Measurements from ENCODE around the gene USP48. TPM values are rescaled to one million over a fixed set of nuclear protein-coding genes. Genes with fewer than 3 reads are reported as not detected.

The USP48 gene
- total RNA-seq, 1 donor, result 63.9 TPM

GRCh38 chr1:21821385-21822019, 38.6 kb upstream of the USP48 start:
- H3K9me3 ChIP-seq (ENCODE audit: low read depth, low read length), result no peaks in the 10 kb centered on the region
- H3K4me3 ChIP-seq (ENCODE audit: low read length), result no peak overlapping the region
- H3K4me1 ChIP-seq (ENCODE audit: insufficient read depth, low read length), result peaks cover 4% of the 10 kb centered on the region
- no peaks in the 10 kb centered on the region for H3K27me3 ChIP-seq (ENCODE audit: insufficient read depth, low read length)

GRCh38 chr1:21820597-21821232, 37.8 kb upstream of the USP48 start:
- Histone ChIP-seq H3K27me3 (ENCODE audit: insufficient read depth, low read length) (no peaks in the 10 kb centered on the region), H3K4me3 (ENCODE audit: low read length) (no peak overlapping the region), H3K9me3 (ENCODE audit: low read depth, low read length) (no peaks in the 10 kb centered on the region), H3K4me1 (ENCODE audit: insufficient read depth, low read length) (peaks cover 8% of the 10 kb centered on the region)

- Histone ChIP-seq H3K4me1 (ENCODE audit: insufficient read depth, low read length) (peaks cover 27% of the 10 kb centered on the region), H3K4me3 (ENCODE audit: low read length) (no peak overlapping the region), H3K27me3 (ENCODE audit: insufficient read depth, low read length) (no peaks in the 10 kb centered on the region), H3K9me3 (ENCODE audit: low read depth, low read length) (no peaks in the 10 kb centered on the region)
Measured at GRCh38 chr1:21818656-21819055, 35.7 kb upstream of the USP48 start.

- Histone ChIP-seq H3K9me3 (ENCODE audit: low read depth, low read length) (no peaks in the 10 kb centered on the region), H3K4me1 (ENCODE audit: insufficient read depth, low read length) (peaks cover 27% of the 10 kb centered on the region), H3K4me3 (ENCODE audit: low read length) (no peak overlapping the region), H3K27me3 (ENCODE audit: insufficient read depth, low read length) (no peaks in the 10 kb centered on the region)
Measured at GRCh38 chr1:21816602-21817302, 33.8 kb upstream of the USP48 start.

- peaks cover 27% of the 10 kb centered on the region for H3K4me1 ChIP-seq (ENCODE audit: insufficient read depth, low read length)
- no peak overlapping the region for H3K4me3 ChIP-seq (ENCODE audit: low read length)
- H3K9me3 ChIP-seq (ENCODE audit: low read depth, low read length), result no peaks in the 10 kb centered on the region
- no peaks in the 10 kb centered on the region for H3K27me3 ChIP-seq (ENCODE audit: insufficient read depth, low read length)
Measured at GRCh38 chr1:21815724-21816321, 32.9 kb upstream of the USP48 start.

GRCh38 chr1:21814981-21815582, 32.1 kb upstream of the USP48 start:
- no peaks in the 10 kb centered on the region for H3K27me3 ChIP-seq (ENCODE audit: insufficient read depth, low read length)
- H3K9me3 ChIP-seq (ENCODE audit: low read depth, low read length), result no peaks in the 10 kb centered on the region
- H3K4me3 ChIP-seq (ENCODE audit: low read length), result no peak overlapping the region
- H3K4me1 ChIP-seq (ENCODE audit: insufficient read depth, low read length), result peaks cover 27% of the 10 kb centered on the region

GRCh38 chr1:21814241-21814918, 31.4 kb upstream of the USP48 start:
- no peaks in the 10 kb centered on the region for H3K27me3 ChIP-seq (ENCODE audit: insufficient read depth, low read length)
- H3K4me3 ChIP-seq (ENCODE audit: low read length), result peak overlapping the region; percentile 31
- no peaks in the 10 kb centered on the region for H3K9me3 ChIP-seq (ENCODE audit: low read depth, low read length)
- peaks cover 27% of the 10 kb centered on the region for H3K4me1 ChIP-seq (ENCODE audit: insufficient read depth, low read length)

GRCh38 chr1:21813542-21813941, 30.6 kb upstream of the USP48 start:
- Histone ChIP-seq H3K27me3 (ENCODE audit: insufficient read depth, low read length) (no peaks in the 10 kb centered on the region), H3K4me3 (ENCODE audit: low read length) (no peak overlapping the region), H3K9me3 (ENCODE audit: low read depth, low read length) (no peaks in the 10 kb centered on the region), H3K4me1 (ENCODE audit: insufficient read depth, low read length) (peaks cover 27% of the 10 kb centered on the region)

GRCh38 chr1:21811875-21812305, 28.9 kb upstream of the USP48 start, which contains the start of gene LDLRAD2:
TSS of gene LDLRAD2 (plus strand) at chr1:21812265. CDS start at chr1:21812452, 187 bp downstream.
- no peaks in the 10 kb centered on the region for H3K27me3 ChIP-seq (ENCODE audit: insufficient read depth, low read length)
- no peaks in the 10 kb centered on the region for H3K9me3 ChIP-seq (ENCODE audit: low read depth, low read length)
- no peak within 1 kb of the TSS for H3K4me3 ChIP-seq (ENCODE audit: low read length)
- H3K4me1 ChIP-seq (ENCODE audit: insufficient read depth, low read length), result peaks cover 24% of the 10 kb centered on the region

GRCh38 chr1:21804536-21804935, 21.6 kb upstream of the USP48 start:
- H3K27me3 ChIP-seq (ENCODE audit: insufficient read depth, low read length), result no peaks in the 10 kb centered on the region
- no peak overlapping the region for H3K4me3 ChIP-seq (ENCODE audit: low read length)
- H3K4me1 ChIP-seq (ENCODE audit: insufficient read depth, low read length), result no peaks in the 10 kb centered on the region
- H3K9me3 ChIP-seq (ENCODE audit: low read depth, low read length), result no peaks in the 10 kb centered on the region

- Histone ChIP-seq H3K27me3 (ENCODE audit: insufficient read depth, low read length) (no peaks in the 10 kb centered on the region), H3K4me3 (ENCODE audit: low read length) (no peak overlapping the region), H3K9me3 (ENCODE audit: low read depth, low read length) (no peaks in the 10 kb centered on the region), H3K4me1 (ENCODE audit: insufficient read depth, low read length) (no peaks in the 10 kb centered on the region)
Measured at GRCh38 chr1:21801100-21801499, 18.2 kb upstream of the USP48 start.

GRCh38 chr1:21799730-21800129, 16.8 kb upstream of the USP48 start:
- Histone ChIP-seq H3K9me3 (ENCODE audit: low read depth, low read length) (no peaks in the 10 kb centered on the region), H3K27me3 (ENCODE audit: insufficient read depth, low read length) (no peaks in the 10 kb centered on the region), H3K4me1 (ENCODE audit: insufficient read depth, low read length) (no peaks in the 10 kb centered on the region), H3K4me3 (ENCODE audit: low read length) (no peak overlapping the region)

- Histone ChIP-seq H3K27me3 (ENCODE audit: insufficient read depth, low read length) (no peaks in the 10 kb centered on the region), H3K9me3 (ENCODE audit: low read depth, low read length) (no peaks in the 10 kb centered on the region), H3K4me3 (ENCODE audit: low read length) (no peak overlapping the region), H3K4me1 (ENCODE audit: insufficient read depth, low read length) (peaks cover 8% of the 10 kb centered on the region)
Measured at GRCh38 chr1:21795075-21795474, 12.1 kb upstream of the USP48 start.

- no peak overlapping the region for H3K4me3 ChIP-seq (ENCODE audit: low read length)
- H3K27me3 ChIP-seq (ENCODE audit: insufficient read depth, low read length), result no peaks in the 10 kb centered on the region
- H3K4me1 ChIP-seq (ENCODE audit: insufficient read depth, low read length), result peaks cover 8% of the 10 kb centered on the region
Measured at GRCh38 chr1:21794656-21795055, 11.7 kb upstream of the USP48 start.

More at GRCh38 chr1:21794656-21795055, 11.7 kb upstream of the USP48 start:
- no peaks in the 10 kb centered on the region for H3K9me3 ChIP-seq (ENCODE audit: low read depth, low read length)

Measured in mononuclear cell (primary cell).